NT2/D1 (cell line): ENCODE measurements around the gene PNLDC1.

Experiments
- DNase-seq: peaks from one replicate; pipeline ENCODE4 v3.0.0-alpha.2; 2011; ENCODE audit warnings: low read depth, low spot score
- H3K27me3 ChIP-seq: 2 replicates; pipeline ENCODE4 v1.6.0; 2011; ENCODE audit warnings: mild to moderate bottlenecking; ENCODE audit not compliant: insufficient read length, insufficient read depth
- H3K36me3 ChIP-seq: 2 replicates; pipeline ENCODE4 v1.6.1; 2011; ENCODE audit warnings: mild to moderate bottlenecking, low read length, mixed read lengths; ENCODE audit not compliant: insufficient read depth, insufficient read length
- H3K4me1 ChIP-seq: 2 replicates; pipeline ENCODE4 v1.5.1; 2011; ENCODE audit not compliant: insufficient read depth, insufficient read length
- H3K4me3 ChIP-seq: 2 replicates; pipeline ENCODE4 v1.5.1; 2011; ENCODE audit warnings: low read depth; ENCODE audit not compliant: insufficient read length
- H3K9ac ChIP-seq: 2 replicates; pipeline ENCODE4 v1.6.0; 2011; ENCODE audit warnings: low read depth; ENCODE audit not compliant: insufficient read length
- H3K9me3 ChIP-seq: 2 replicates; pipeline ENCODE4 v1.5.1; 2011; ENCODE audit warnings: mild to moderate bottlenecking, low read length; ENCODE audit not compliant: insufficient read depth
- SUZ12 ChIP-seq: IDR thresholded peaks from 2 replicates; pipeline ENCODE4 v1.6.1; 2011; ENCODE audit not compliant: insufficient read length, insufficient read depth; ENCODE audit errors: extremely low read depth
- YY1 ChIP-seq: IDR thresholded peaks from 2 replicates; pipeline ENCODE4 v1.6.1; 2011; ENCODE audit not compliant: insufficient read length, insufficient read depth
- ZNF274 ChIP-seq: IDR thresholded peaks from 2 replicates; pipeline ENCODE4 v1.6.1; 2011; ENCODE audit warnings: mild to moderate bottlenecking, low read depth, low read length

PNLDC1 gene

DNA sequence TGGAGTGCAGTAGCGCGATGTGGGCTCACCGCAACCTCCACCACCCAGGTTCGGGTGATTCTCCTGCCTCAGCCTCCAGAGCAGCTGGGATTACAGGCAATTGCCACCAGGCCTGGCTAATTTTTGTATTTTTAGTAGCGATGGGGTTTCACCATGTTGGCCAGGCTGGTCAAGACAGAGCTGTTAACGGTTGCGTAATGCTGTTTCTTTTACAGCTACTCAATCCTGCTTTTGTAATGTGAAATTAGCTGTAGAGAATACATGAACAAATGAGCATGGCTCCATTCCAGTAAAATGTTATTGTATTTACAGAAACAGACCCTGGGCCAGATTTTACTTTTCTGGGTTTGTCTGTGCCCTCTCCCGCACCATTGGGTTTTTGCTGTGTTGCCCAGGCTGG is 1.9 kb downstream of the PNLDC1 start:
- Histone ChIP-seq H3K4me1 (no peaks in the 10 kb centered on the region), H3K4me3 (no peak overlapping the region), H3K27me3 (no peaks in the 10 kb centered on the region), H3K9ac (no peak overlapping the region), H3K36me3 (peaks cover 30% of the 10 kb centered on the region), H3K9me3 (no peaks in the 10 kb centered on the region)
- no peak for DNase-seq
- TF ChIP-seq YY1 (no peak), ZNF274 (no peak), SUZ12 (no peak)

DNA sequence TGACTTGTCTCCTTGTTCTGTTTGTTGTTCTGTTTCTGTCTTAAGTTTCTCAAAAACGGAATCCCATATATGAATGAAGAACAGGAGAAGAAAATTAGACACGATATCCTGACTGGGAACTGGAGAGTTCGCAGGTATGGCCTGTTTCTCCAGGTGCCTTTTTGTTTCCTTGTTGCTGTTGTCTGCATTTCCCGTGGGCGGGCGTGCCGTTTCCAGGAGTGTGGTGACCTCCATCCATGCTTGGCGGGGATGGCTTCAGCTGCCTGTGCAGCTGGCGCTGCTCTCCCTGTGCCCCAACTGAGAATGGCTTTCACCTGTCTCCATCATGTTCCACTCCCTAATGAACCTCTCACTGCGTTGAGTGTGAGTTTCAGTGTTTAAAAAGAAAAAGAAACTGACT is 4.4 kb downstream of the PNLDC1 start:
- no peak for TF ChIP-seq SUZ12
- TF ChIP-seq YY1: no peak
- TF ChIP-seq ZNF274: no peak
- no peaks in the 10 kb centered on the region for H3K4me1 ChIP-seq
- no peak overlapping the region for H3K9ac ChIP-seq
- no peaks in the 10 kb centered on the region for H3K9me3 ChIP-seq
- no peaks in the 10 kb centered on the region for H3K27me3 ChIP-seq
- peaks cover 7% of the 10 kb centered on the region for H3K36me3 ChIP-seq
- DNase-seq: no peak
- H3K4me3 ChIP-seq: no peak overlapping the region

DNA sequence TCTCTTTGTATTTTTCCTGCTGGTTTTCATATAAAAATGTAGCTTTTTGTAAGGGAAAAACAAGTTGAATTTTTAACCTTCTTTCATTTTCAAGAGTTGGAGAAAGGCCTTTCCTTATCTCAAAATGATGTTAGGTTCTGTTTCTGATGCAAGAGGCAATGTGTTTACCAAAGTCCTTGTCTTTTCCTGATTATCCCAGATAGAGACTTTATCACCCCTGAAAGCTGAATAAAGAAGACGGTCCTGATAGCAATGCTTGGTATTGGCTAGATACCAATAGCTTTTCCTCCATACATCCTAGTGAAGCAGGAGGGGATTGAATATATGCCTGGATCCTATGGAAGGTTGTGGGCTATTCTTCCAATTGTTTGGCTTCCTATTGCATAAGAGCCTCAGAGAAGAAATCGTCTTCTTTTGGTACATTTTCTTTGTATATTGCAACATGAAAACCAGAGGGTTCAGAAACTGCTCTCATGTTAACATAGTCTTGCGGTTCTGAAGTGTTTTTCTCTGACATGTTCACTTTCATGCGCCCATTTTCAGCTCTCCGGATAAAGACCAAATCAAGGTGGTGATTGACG is 5.5 kb downstream of the PNLDC1 start:
- no peaks in the 10 kb centered on the region for H3K9me3 ChIP-seq
- no peak overlapping the region for H3K4me3 ChIP-seq
- H3K4me1 ChIP-seq: no peaks in the 10 kb centered on the region
- H3K36me3 ChIP-seq: no peaks in the 10 kb centered on the region
- no peak overlapping the region for H3K9ac ChIP-seq
- no peaks in the 10 kb centered on the region for H3K27me3 ChIP-seq
- no peak for DNase-seq
- TF ChIP-seq YY1: no peak
- no peak for TF ChIP-seq ZNF274
- TF ChIP-seq SUZ12: no peak

DNA sequence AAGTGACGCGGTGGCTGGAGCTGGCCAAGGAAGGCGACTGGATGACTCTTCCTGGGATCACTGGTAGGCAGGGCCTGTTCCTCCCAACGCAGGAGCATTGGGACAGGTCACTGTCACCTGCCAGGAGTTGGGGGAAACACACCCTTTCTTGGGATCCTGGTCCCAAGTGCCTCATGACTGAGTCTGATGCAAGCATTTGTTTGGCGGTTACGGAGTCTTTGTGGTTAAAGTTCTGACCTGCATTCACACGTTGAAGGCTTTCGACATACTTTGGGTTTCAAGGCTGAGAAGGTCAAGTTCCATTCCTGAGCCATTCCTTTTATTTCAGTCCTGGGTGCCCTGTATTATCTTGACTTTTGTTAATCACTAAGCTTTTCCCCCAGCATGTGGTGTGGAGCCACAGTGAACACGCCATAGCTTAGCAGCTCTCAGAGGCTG is 6.0 kb downstream of the PNLDC1 start:
- H3K36me3 ChIP-seq: no peaks in the 10 kb centered on the region
- no peak for DNase-seq
- H3K9ac ChIP-seq: no peak overlapping the region
- H3K27me3 ChIP-seq: no peaks in the 10 kb centered on the region
- no peak overlapping the region for H3K4me3 ChIP-seq
- H3K9me3 ChIP-seq: no peaks in the 10 kb centered on the region
- TF ChIP-seq YY1 (no peak), ZNF274 (no peak), SUZ12 (no peak)
- no peaks in the 10 kb centered on the region for H3K4me1 ChIP-seq

DNA sequence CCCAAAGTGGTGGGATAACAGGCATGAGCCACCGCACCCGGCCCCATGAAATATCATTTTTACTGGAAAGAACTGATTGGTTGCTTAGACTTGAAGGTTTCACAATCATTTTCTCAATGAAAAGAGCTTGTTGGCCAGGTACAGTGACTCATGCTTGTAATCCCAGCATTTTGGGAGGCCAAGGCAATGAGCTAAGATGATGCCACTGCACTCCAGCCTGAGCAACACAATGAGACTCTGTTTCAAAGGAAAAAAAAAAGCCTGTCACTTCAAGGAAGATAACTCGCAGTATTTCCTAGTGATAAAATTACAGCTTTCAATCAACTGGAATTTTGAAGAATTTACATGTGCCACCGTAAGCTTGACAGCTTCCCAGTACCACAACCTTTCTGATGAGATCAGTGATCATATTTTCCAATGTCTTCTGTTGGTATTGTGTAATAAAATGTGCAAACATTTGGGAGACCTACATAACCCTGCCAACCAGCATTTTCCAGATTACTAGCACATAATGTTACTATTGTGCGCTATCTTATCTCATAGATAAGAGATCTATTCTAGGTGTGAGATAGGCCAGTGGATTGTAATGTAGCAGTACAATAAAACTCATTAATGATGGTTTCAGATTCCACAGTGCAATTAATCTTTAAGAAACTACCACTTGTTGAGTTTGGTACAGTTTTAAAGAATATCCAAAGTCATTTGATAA is 7.2 kb downstream of the PNLDC1 start:
- Histone ChIP-seq H3K9ac (no peak overlapping the region), H3K36me3 (no peaks in the 10 kb centered on the region), H3K9me3 (no peaks in the 10 kb centered on the region), H3K27me3 (no peaks in the 10 kb centered on the region), H3K4me3 (no peak overlapping the region), H3K4me1 (no peaks in the 10 kb centered on the region)
- DNase-seq: no peak
- TF ChIP-seq SUZ12 (no peak), YY1 (no peak), ZNF274 (no peak)

DNA sequence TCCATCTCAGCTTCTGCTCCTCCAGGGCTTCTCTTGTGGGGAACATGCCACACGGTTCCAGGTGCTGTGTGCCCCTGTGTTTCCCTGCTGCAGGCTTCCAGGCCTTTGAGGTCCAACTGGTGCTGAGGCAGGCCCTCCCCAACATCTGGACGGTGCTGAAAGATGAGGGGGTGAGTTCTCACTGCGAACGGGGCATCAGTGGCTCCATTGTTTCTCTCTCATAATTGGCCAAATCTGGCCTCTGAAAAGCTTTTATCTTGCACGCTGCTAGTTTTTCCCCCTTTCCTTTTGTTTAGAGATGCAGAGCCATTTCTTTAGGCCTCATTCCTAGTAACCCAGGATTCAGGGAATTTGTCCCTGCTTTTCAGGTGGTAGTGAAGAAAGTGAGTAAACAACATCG is 8.6 kb downstream of the PNLDC1 start:
- TF ChIP-seq ZNF274: no peak
- TF ChIP-seq YY1: no peak
- TF ChIP-seq SUZ12: no peak
- no peaks in the 10 kb centered on the region for H3K4me1 ChIP-seq
- no peaks in the 10 kb centered on the region for H3K9me3 ChIP-seq
- no peak for DNase-seq
- no peak overlapping the region for H3K9ac ChIP-seq
- H3K36me3 ChIP-seq: no peaks in the 10 kb centered on the region
- H3K4me3 ChIP-seq: no peak overlapping the region
- no peaks in the 10 kb centered on the region for H3K27me3 ChIP-seq

DNA sequence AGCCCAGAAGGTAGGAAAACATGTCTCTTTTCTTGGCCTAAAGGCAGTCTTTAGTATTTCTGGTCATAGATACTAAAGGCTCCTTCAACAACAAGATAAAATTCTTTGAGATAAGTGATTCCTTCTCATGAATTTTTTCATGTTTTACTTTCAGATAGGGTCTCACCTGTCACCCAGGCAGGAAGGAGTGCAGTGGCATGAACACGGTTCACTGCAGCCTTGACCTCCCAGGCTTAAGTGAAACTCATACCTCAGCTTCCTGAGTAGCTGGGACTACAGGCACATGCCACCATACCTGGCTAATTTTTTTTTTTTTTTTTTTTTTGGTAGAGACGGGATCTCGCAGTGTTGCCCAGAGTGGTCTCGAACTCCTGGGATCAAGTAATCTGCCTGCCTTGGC is 9.1 kb downstream of the PNLDC1 start:
- Histone ChIP-seq H3K9me3 (no peaks in the 10 kb centered on the region), H3K36me3 (no peaks in the 10 kb centered on the region), H3K27me3 (no peaks in the 10 kb centered on the region), H3K4me3 (no peak overlapping the region), H3K4me1 (no peaks in the 10 kb centered on the region), H3K9ac (no peak overlapping the region)
- DNase-seq: no peak
- TF ChIP-seq ZNF274: no peak
- no peak for TF ChIP-seq SUZ12
- no peak for TF ChIP-seq YY1
